Spleen (tissue), 13 donors: ENCODE data around the gene GARRE1. TPM values are rescaled to one million over a fixed set of nuclear protein-coding genes. Genes with fewer than 3 reads are reported as not detected.
"Not testable (repeated sequence)": the region's sequence is repeated elsewhere in the genome, so short reads cannot be mapped to it uniquely, and the experiment has no call there.

Experiments
- DNase-seq: peaks from one replicate; pipeline ENCODE4 v3.0.0-alpha.2; 2020
- H3K27ac ChIP-seq, 8 donors: fragments of 200-600 bp; sonication (generic) in 7 of 8; 1 replicate in 4 of 8; 2 replicates in 4 of 8; pipeline versions ENCODE4 v1.5.0 to v1.8.0; 2016 to 2021; ENCODE audit warnings: inconsistent platforms in 4 of 8, mild to moderate bottlenecking in 4 of 8, moderate library complexity in 1 of 8
- H3K27me3 ChIP-seq, 7 donors: fragments of 200-600 bp; sonication (generic) in 6 of 7; replicated peaks in 1 of 7; 1 replicate in 4 of 7; 2 replicates in 3 of 7; pipeline versions ENCODE4 v1.5.0 to v1.8.0; 2016 to 2021; ENCODE audit warnings: inconsistent platforms in 3 of 7, mild to moderate bottlenecking in 1 of 7
- H3K36me3 ChIP-seq, 6 donors: fragments of 200-600 bp; sonication (generic) in 5 of 6; 1 replicate in 4 of 6; 2 replicates in 2 of 6; pipeline versions ENCODE4 v1.5.0 to v1.8.0; 2016 to 2021; ENCODE audit warnings: inconsistent platforms in 2 of 6
- H3K4me1 ChIP-seq, 6 donors: fragments of 200-600 bp; sonication (generic) in 5 of 6; 1 replicate in 3 of 6; 2 replicates in 3 of 6; pipeline versions ENCODE4 v1.5.0 to v1.8.0; 2016 to 2021; ENCODE audit warnings: inconsistent platforms in 3 of 6
- H3K4me3 ChIP-seq, 8 donors: fragments of 200-600 bp; sonication (generic) in 7 of 8; 1 replicate in 4 of 8; 2 replicates in 4 of 8; pipeline versions ENCODE4 v1.5.0 to v1.8.0; 2016 to 2021; ENCODE audit warnings: inconsistent platforms in 4 of 8, mild to moderate bottlenecking in 4 of 8, moderate library complexity in 2 of 8
- H3K9me3 ChIP-seq, 8 donors: fragments of 200-600 bp; sonication (generic) in 7 of 8; 1 replicate in 4 of 8; 2 replicates in 4 of 8; pipeline versions ENCODE4 v1.5.0 to v1.8.0; 2016 to 2021; ENCODE audit warnings: inconsistent platforms in 4 of 8
- CTCF ChIP-seq, 11 experiments: fragments of 200-600 bp in 7 of 11; fragments of 450-650 bp in 4 of 11; sonication (generic) in 4 of 11; IDR thresholded peaks in 8 of 11; conservative IDR thresholded peaks in 3 of 11; 1 replicate in 7 of 11; 2 replicates in 4 of 11; pipeline versions ENCODE4 v1.4.0 to v1.8.0; 2016 to 2021; ENCODE audit warnings: antibody characterized with exemption in 11 of 11, inconsistent platforms in 4 of 11, mild to moderate bottlenecking in 1 of 11
- POLR2A ChIP-seq, 3 donors: fragments of 450-650 bp; IDR thresholded peaks; one replicate each; pipeline ENCODE4 v1.5.1; 2017; ENCODE audit warnings: antibody characterized with exemption in 3 of 3, mild to moderate bottlenecking in 1 of 3
- POLR2AphosphoS5 ChIP-seq, 3 donors: sonication (generic); formaldehyde crosslinking; IDR thresholded peaks; one replicate each; pipeline ENCODE4 v1.5.1; 2017; ENCODE audit warnings: antibody characterized with exemption in 3 of 3
- WGBS, 5 donors: extraction: QIAGEN DNeasy Blood & Tissue Kit in 3 of 5; methylation state at CpG; one replicate each; pipeline versions ENCODE4 v1.1.5 to v1.1.7; 2013 to 2018; 5-methylcytosine and 5-hydroxymethylcytosine counted together
- intact Hi-C: fragments of 100-400 bp; cut with DNase I; formaldehyde crosslinking; loops from one replicate; pipeline ENCODE4 v1.15.0; 2023; ENCODE audit warnings: low total_unique reads
- long read RNA-seq, 2 donors: transcript quantifications; one replicate each; lab custom pipeline, GENCODE V29; 2026
- polyA plus RNA-seq, 3 donors: library from polyadenylated mRNA; stranded (reverse); fragments of 200-250 nt; gene quantifications; one replicate each; pipeline ENCODE4 v1.2.1, GENCODE V29; 2013
- total RNA-seq, 7 donors: library from RNA; depleted of rRNA in 3 of 7; stranded (reverse); fragments of >200 nt in 3 of 7; fragmentation: NEBNext Ultra II Directional in 4 of 7; extraction: Animal tissue kit (Norgen Biotek cat#: 25700) in 4 of 7; gene quantifications; one replicate each; pipeline versions ENCODE4 v1.1.0 to v1.2.1, GENCODE V29; 2016 to 2021
- donor health status: healthy with polysubstance abuse.
- donor health status: DM: no; HTN: no; CAD: no; lungs with moderate emphysema.
- donor health status: DM: no; HTN: no; CAD: no.
- donor health status: Bipolar disorder and iron deficiency.
- donor health status: healthy.
- donor health status: DM: no; HTN: no; CAD: no.
- donor health status: DM: yes; HTN: yes; CAD: no.

Gene GARRE1
- total RNA-seq (10 to 100 TPM; 32.5 to 70.6 (median 48.1) TPM), polyA plus RNA-seq (10 to 100 TPM in 1 of 3 donors, 1 to 10 TPM in 2; 6.2 to 15.5 (median 8.5) TPM)
- long read RNA-seq, donor 1, partial matches to known transcripts = 29 of 32 reads
- long read RNA-seq, donor 1, other reads (novel, unspliced or antisense) = 0 of 32 reads
- long read RNA-seq, donor 2, partial matches to known transcripts = 17 of 18 reads
- long read RNA-seq, donor 2, other reads (novel, unspliced or antisense) = 0 of 18 reads

GRCh38 chr19:34254046-34254697 is at the start of gene GARRE1:
GARRE1 (plus strand) TSS chr19:34254554; CDS start chr19:34300474, 45,920 bp downstream.
- WGBS, 5 donors = 0 to 2% (median 1%) methylated on average over 10 to 56 of the region's 56 CpGs
- Histone ChIP-seq H3K4me1 (peaks cover 13 to 54% (median 32%) of the 10 kb centered on the region in 6 donors), H3K9me3 (no peaks in the 10 kb centered on the region), H3K27ac (peak within 1 kb of the TSS; percentile 89 to 99 (median 96)), H3K27me3 (peaks cover 0 to 7% (median 0%) of the 10 kb centered on the region in 7 donors), H3K36me3 (peaks cover 0 to 6% (median 0%) of the 10 kb centered on the region in 6 donors), H3K4me3 (peak within 1 kb of the TSS; percentile 67 to 93 (median 82))
- TF ChIP-seq CTCF (IDR thresholded peaks at IDR 0.05 in 8 of 11, conservative IDR thresholded peaks at IDR 0.05 in 3 of 11) (no peak), POLR2A (IDR thresholded peaks at IDR 0.05) (peak in 1 of 3 donors; percentile 63), POLR2AphosphoS5 (IDR thresholded peaks at IDR 0.05) (peak; percentile 95 to 96 (median 96))
- peak; percentile 98 for DNase-seq
- intact Hi-C loops = no loop called here

- intact Hi-C loops, H3K4me3 ChIP-seq, H3K27me3 ChIP-seq, H3K27ac ChIP-seq, H3K9me3 ChIP-seq, DNase-seq: not testable (repeated sequence)
- WGBS, 5 donors = 95 to 100% (median 98%) methylated on average over 7 of the region's 7 CpGs
- peaks cover 0 to 17% (median 0%) of the 10 kb centered on the region in 6 donors for H3K4me1 ChIP-seq
- H3K36me3 ChIP-seq = peaks cover 0 to 99% (median 52%) of the 10 kb centered on the region in 6 donors
Observed at GRCh38 chr19:34205324-34205723, 49.0 kb upstream of the GARRE1 start.

- H3K4me3 ChIP-seq = no peak overlapping the region
- no peaks in the 10 kb centered on the region for H3K27me3 ChIP-seq
- DNase-seq = no peak
- TF ChIP-seq POLR2A (IDR thresholded peaks at IDR 0.05) (no peak), POLR2AphosphoS5 (IDR thresholded peaks at IDR 0.05) (no peak), CTCF (IDR thresholded peaks at IDR 0.05 in 8 of 11, conservative IDR thresholded peaks at IDR 0.05 in 3 of 11) (no peak)
- 94 to 100% (median 97%) methylated on average over 1 of the region's 1 CpG for WGBS, 5 donors
- H3K4me1 ChIP-seq = no peaks in the 10 kb centered on the region
- H3K27ac ChIP-seq = no peak overlapping the region
- H3K9me3 ChIP-seq = no peaks in the 10 kb centered on the region
- intact Hi-C loops = no loop called here
- H3K36me3 ChIP-seq = peaks cover 0 to 100% (median 51%) of the 10 kb centered on the region in 6 donors
Observed at GRCh38 chr19:34208291-34208884, 46.0 kb upstream of the GARRE1 start.

- H3K9me3 ChIP-seq = no peaks in the 10 kb centered on the region
- no peak for DNase-seq
- 78 to 97% (median 89%) methylated on average over 4 of the region's 4 CpGs for WGBS, 5 donors
- H3K4me1 ChIP-seq = no peaks in the 10 kb centered on the region
- H3K36me3 ChIP-seq = peaks cover 0 to 100% (median 57%) of the 10 kb centered on the region in 6 donors
- intact Hi-C loops = no loop called here
- H3K4me3 ChIP-seq = no peak overlapping the region
- TF ChIP-seq POLR2A (IDR thresholded peaks at IDR 0.05) (no peak), CTCF (IDR thresholded peaks at IDR 0.05 in 8 of 11, conservative IDR thresholded peaks at IDR 0.05 in 3 of 11) (no peak), POLR2AphosphoS5 (IDR thresholded peaks at IDR 0.05) (no peak)
- H3K27me3 ChIP-seq = no peaks in the 10 kb centered on the region
- no peak overlapping the region for H3K27ac ChIP-seq
Observed at GRCh38 chr19:34209726-34210125, 44.6 kb upstream of the GARRE1 start.
